ES-I3 (cell line): ENCODE data around the gene SMAD9.
"Not testable (repeated sequence)": the region's sequence is repeated elsewhere in the genome, so short reads cannot be mapped to it uniquely, and the experiment has no call there.

ENCODE experiments used
- H3K36me3 ChIP-seq: 2 replicates; pipeline ENCODE4 v1.6.1; 2013; ENCODE audit warnings: mild to moderate bottlenecking, low read length, control low read depth, moderate library complexity; ENCODE audit not compliant: insufficient read depth
- H3K4me1 ChIP-seq: 2 replicates; pipeline ENCODE4 v1.6.1; 2013; ENCODE audit warnings: mild to moderate bottlenecking, control low read depth, low read length; ENCODE audit not compliant: insufficient read depth
- H3K9ac ChIP-seq: 2 replicates; pipeline ENCODE4 v1.6.1; 2013; ENCODE audit warnings: low read depth, mild to moderate bottlenecking, low read length, moderate library complexity
- H3K9me3 ChIP-seq: 2 replicates; pipeline ENCODE4 v1.6.1; 2013; ENCODE audit warnings: mild to moderate bottlenecking, low read length, moderate library complexity; ENCODE audit not compliant: control insufficient read depth, insufficient read depth

Gene SMAD9

DNA sequence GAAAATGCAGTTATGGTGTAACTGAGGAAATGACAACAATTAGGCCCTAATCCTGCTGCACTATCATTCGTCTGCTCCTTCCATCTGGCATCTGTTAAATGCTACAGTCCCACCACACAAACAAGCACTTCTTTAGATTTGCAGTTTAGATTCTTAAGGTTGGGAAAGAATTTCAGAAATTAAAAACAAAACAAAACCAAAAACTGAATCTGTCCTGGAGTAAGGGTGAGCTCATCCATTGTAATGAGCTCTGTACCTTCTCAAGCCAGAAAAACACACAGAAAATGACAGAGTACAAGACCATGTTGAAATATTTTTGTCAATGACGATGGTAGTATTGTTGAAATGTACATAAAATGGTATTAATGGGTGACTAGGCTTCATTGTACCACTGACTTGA lies 28.3 kb downstream of the SMAD9 start:
- H3K4me1 ChIP-seq = no peaks in the 10 kb centered on the region

DNA sequence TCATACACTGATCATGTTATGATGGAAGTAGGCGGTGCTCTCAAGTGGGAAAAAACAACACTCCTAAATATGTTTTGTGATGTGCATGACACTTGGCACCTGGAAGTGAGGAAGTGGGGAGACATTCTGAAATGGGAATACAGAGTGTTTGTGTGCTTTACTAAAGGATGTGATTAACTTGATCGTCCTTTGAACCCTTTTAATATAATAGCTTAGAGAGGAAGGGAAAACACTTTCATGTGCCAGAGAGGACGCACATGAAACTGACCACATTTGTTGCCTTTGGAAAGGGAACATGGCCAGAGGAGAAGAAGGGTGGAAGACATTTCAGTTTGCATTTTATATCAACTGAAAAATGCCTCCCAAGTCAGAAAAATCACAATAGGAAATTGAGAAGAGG lies 31.4 kb downstream of the SMAD9 start:
- H3K4me1 ChIP-seq = no peaks in the 10 kb centered on the region
- H3K9me3 ChIP-seq = no peaks in the 10 kb centered on the region
- no peak overlapping the region for H3K9ac ChIP-seq
- no peaks in the 10 kb centered on the region for H3K36me3 ChIP-seq

More for the DNA sequence above, 28.3 kb downstream of the SMAD9 start:
- Histone ChIP-seq H3K9ac (no peak overlapping the region), H3K36me3 (no peaks in the 10 kb centered on the region), H3K9me3 (no peaks in the 10 kb centered on the region)

DNA sequence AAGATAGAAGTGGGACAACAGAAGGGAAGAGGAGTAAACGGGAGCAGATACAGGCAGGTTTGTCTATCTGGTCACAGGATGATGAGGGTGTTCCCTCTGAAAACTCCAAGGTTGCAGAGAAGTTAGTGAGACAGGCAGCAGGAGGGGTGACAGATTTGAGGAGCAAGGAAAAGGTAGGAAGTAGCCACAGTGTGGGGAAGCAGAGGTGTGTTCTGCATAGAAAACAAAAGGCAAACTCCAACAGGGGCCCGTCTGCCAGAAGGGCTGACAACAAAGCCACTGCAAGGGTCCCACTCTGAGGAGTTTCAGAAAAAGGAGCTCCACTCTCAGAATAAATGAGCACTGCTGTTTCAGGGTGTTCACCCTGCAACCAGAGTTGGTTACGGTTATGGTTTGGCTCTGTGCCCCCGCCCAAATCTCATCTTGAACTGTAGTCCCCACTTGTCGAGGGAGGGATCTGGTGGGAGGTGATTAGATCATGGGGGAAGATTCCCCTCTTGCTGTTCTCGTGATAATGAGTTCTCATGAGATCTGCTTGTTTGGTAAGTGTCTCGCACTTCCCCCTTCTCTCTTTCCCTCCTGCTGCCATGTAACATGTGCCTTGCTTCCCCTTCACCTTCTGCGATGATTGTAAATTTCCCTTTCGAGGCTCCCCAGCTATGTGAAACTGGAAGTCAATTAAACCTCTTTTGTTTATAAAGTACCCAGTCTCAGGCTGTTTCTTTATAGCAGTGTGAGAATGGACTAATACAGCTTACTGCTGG lies 32.1 kb downstream of the SMAD9 start:
- H3K9me3 ChIP-seq = no peaks in the 10 kb centered on the region
- H3K4me1 ChIP-seq = no peaks in the 10 kb centered on the region
- H3K9ac ChIP-seq = no peak overlapping the region
- H3K36me3 ChIP-seq = no peaks in the 10 kb centered on the region

DNA sequence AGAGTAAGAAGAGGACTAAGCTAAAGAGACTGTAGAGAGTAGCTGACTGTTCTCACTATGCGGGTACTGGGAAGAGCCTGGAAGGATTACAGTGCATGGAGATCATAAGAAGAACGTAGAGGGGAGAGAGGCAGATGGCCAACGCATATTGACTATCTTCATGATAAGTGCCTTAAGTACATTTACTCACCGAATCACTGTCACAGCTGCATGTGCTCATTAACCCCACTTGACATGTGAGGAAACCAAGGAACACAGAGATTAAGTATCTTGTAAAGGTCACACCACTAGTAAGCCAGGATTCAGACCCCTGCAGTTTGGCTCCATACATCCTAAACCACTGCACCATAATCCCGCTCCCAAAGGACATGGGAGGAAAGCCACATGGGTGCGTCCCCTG lies 34.1 kb downstream of the SMAD9 start:
- no peaks in the 10 kb centered on the region for H3K4me1 ChIP-seq
- H3K9ac ChIP-seq = no peak overlapping the region
- H3K9me3 ChIP-seq = no peaks in the 10 kb centered on the region
- no peaks in the 10 kb centered on the region for H3K36me3 ChIP-seq

DNA sequence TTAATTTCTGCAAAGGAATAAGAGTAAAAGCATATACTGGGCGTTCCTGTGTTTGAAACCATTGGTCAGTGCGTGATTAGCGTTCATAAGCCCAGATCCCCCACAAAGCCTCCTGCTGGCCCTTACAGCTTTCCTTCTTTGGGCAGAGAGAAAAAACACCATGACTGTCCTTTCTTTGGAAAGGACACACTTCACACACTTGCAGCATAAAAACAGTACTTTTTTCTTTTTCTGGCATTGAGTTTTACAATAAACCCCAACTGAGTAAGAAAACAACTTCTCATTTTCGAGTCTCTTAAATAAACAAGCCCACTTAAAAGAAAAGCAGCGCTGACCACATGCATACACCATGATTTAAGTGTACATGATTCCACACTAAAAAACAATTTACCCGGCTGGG lies 35.8 kb downstream of the SMAD9 start:
- Histone ChIP-seq H3K4me1 (no peaks in the 10 kb centered on the region), H3K9ac (no peak overlapping the region), H3K9me3 (no peaks in the 10 kb centered on the region), H3K36me3 (no peaks in the 10 kb centered on the region)

DNA sequence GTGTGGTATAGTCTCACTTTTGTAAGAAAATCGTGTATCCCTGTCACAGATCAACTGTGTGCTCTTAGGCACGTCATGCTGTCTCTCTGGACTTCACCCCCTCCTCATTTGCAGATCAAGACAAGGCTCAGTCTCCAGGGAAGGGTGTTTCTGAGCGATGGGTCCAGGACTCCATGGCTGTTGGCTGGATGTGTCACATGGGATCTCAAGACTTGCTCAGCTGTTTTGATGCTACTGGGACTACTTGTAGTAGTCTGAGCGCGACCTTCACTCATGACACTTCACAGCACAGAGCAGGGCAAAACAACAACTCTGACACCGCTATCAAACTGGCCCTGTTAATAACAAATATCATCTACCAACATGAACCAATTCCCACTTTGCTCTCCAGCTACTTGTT lies 36.2 kb downstream of the SMAD9 start:
- no peaks in the 10 kb centered on the region for H3K4me1 ChIP-seq

DNA sequence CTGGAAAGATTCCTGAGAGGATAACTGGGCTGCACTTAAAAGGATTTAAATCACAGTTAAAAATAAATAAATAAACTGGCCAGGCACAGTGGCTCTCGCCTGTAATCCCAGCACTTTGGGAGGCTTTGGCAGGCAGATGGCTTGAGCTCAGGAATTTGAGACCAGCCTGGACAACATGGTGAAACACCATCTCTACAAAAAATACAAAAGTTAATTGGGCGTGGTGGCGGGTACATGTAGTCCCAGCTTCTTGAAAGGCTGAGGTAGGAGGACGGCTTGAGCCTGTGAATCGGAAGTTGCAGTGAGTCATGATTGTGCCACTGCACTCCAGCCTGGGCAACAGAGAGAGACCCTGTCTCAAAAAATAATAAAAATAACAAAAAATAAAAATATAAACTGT lies 36.6 kb downstream of the SMAD9 start:
- not testable (repeated sequence) for H3K9ac ChIP-seq, H3K4me1 ChIP-seq, H3K9me3 ChIP-seq, H3K36me3 ChIP-seq

More for the DNA sequence above, 36.2 kb downstream of the SMAD9 start:
- no peak overlapping the region for H3K9ac ChIP-seq
- no peaks in the 10 kb centered on the region for H3K36me3 ChIP-seq
- H3K9me3 ChIP-seq = no peaks in the 10 kb centered on the region

DNA sequence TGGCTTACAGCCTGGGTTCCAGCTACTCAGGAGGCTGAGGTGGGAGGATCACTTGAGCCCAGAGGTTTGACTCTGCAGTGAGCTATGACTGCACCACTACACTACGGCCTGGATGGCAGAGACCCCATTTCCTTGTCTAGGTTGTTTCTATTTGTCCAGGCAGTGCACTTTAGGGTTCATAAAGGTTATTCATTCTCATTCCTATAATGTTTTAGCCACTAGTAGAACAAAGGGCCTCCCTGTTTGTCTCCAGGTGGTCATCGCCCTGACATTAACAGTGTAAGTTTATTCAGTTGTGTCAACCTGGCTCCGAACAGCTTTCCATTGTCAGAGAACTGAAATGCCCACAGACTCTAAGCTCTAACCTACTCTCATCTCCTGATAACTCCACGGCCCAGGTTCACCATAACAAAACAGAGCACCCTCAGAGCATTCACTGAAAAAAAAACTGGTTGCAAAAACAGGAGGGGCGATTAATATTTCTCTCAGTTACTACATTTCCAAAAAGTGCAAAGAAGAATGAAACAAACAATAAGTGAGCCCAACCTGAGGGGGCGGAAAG lies 37.1 kb downstream of the SMAD9 start:
- no peak overlapping the region for H3K9ac ChIP-seq
- H3K4me1 ChIP-seq = no peaks in the 10 kb centered on the region
- no peaks in the 10 kb centered on the region for H3K9me3 ChIP-seq
- H3K36me3 ChIP-seq = no peaks in the 10 kb centered on the region

DNA sequence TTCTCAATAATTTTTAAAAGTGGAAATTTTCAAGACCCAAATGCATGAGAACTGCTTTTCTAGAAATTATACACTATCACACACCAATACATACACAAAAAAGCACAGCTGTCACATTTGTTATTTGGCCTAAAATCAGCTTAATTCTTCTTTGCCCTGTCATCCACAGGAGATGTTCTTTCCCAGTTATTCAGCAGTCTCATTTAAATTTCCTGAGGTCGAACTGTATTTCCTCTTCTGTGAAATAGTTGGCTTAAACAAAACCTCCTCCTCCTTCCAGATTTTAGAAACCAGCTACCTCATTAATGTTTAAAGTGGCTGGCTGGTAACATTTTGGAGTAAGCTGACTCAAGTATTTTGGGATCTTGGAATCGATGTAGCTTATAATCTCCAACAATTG lies 39.1 kb downstream of the SMAD9 start:
- H3K9ac ChIP-seq = no peak overlapping the region
- H3K36me3 ChIP-seq = no peaks in the 10 kb centered on the region
- H3K4me1 ChIP-seq = no peaks in the 10 kb centered on the region
- H3K9me3 ChIP-seq = no peaks in the 10 kb centered on the region

DNA sequence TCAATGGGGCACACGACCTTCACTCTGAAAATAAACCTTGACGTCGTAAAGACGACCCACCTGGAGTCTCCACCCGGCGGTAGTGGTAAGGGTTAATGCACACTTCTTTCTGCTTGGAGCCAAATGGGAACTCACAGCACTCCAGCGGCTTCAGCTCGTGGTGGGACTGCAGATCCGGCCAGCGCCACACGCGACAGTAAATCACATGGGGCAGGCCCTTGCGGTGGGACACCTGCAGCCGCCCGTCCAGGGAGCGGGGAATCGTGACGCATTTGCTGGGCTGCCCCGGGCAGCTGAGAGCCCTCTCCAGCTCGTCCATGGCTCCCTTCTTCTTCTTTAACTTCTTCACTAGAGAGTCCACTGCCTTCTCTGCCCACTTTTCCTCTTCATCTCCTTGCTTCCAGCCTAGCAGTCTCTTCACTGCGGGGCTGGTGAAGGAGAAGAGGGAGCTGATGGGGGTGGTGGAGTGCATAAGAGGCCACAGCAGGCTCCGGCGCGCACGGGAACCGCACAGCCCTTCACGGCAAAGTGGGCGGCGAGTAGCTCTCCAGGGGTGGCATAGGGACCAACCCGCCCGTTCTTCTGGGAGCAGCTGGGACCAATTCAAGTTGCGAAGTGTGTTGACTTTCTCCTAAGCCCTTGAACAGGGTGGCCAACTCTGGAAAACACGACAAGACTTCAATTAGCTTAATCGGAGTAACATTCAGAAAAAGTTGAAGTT lies 40.7 kb downstream of the SMAD9 start:
- no peaks in the 10 kb centered on the region for H3K36me3 ChIP-seq
- H3K9ac ChIP-seq = no peak overlapping the region
- H3K4me1 ChIP-seq = no peaks in the 10 kb centered on the region
- no peaks in the 10 kb centered on the region for H3K9me3 ChIP-seq

DNA sequence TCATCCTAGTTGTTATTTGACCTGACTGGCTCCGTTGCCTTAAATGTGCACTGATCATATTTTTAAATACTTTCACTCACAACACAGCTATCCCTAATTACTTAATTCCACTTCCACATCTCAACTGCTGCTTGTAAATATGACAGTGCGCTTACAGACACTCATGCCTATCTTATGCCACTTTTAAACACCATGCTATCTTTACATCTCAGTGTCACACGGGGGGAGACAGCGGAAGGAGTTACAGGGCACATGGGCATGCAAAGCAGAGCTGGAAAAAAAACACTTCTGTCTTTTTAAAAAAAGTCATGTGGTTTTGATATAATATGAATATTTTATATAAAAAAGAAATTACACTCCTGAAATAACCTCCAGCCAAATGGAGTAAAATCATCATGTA lies 44.1 kb downstream of the SMAD9 start:
- Histone ChIP-seq H3K4me1 (no peaks in the 10 kb centered on the region), H3K9ac (no peak overlapping the region), H3K36me3 (no peaks in the 10 kb centered on the region), H3K9me3 (no peaks in the 10 kb centered on the region)

DNA sequence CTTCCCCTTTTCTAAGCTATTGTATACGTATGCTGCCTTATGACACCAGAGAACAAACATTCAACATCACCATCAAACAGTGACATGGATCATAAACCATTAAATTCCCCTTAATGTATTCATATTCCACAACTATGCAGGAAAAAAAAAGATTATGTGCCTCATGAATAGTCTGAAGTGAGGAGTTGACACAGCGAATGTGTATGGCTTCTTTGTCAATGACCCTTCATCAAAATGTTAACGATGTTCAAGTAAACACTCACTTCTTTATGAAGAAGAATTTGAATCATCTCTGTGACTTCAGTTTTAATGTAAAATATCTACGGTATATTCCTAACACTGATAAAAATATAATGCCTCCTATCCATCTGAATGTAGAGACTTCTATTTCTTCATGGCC lies 44.6 kb downstream of the SMAD9 start:
- Histone ChIP-seq H3K9ac (no peak overlapping the region), H3K9me3 (no peaks in the 10 kb centered on the region), H3K4me1 (no peaks in the 10 kb centered on the region), H3K36me3 (no peaks in the 10 kb centered on the region)

DNA sequence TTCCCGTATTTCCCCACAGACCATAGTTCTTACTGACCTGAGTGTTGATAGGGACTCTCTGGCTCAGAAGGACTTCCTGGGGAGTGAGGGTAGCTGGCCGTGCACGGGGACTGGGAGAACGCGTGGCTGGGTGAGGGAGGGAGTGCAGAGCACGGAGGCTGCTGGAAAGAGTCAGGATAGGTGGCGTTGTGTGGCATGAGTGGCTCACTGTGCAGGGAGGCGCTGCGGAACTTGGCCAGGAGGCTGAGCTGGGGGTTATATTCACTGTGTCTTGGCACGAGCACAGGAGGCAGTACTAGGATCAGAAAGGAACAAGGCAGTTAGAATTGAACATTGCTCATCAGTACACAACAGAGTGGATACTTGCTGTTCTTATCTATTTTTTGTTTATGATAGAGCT lies 47.4 kb downstream of the SMAD9 start:
- Histone ChIP-seq H3K9me3 (no peaks in the 10 kb centered on the region), H3K36me3 (no peaks in the 10 kb centered on the region), H3K4me1 (no peaks in the 10 kb centered on the region), H3K9ac (no peak overlapping the region)

DNA sequence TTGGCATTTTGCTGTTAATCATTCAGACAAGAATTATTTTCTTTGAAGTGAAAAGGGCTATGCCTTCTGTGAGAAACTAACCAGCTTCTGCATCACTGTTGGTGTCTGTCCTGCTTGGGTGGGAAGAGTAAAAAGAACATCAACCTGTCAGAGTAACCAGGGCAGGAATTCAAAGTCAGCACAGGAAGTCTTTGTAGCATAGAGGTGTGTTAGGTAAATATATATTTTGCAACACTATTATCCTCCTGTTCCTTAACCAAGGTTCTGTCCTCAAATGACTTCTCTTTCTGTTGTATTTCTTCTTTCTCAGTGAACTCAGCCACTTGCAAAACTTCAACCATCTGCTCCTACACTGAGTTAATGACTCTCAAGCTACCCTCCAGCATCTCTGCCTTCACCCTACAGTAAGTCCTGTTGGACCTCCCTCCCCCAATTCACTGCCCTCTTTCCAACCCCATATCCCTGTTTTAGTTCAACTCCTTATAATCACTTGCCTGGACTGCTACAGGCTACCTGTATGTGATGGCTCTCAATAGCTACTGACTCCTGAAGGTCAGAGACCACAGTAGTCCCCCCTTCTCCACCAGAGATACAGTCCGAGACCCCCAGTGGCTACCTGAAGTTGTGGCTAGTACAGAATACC lies 49.9 kb downstream of the SMAD9 start:
- H3K36me3 ChIP-seq = no peaks in the 10 kb centered on the region
- no peak overlapping the region for H3K9ac ChIP-seq
- H3K4me1 ChIP-seq = peaks cover 3% of the 10 kb centered on the region; the same call in 1 of the 2 replicates
- H3K9me3 ChIP-seq = no peaks in the 10 kb centered on the region

DNA sequence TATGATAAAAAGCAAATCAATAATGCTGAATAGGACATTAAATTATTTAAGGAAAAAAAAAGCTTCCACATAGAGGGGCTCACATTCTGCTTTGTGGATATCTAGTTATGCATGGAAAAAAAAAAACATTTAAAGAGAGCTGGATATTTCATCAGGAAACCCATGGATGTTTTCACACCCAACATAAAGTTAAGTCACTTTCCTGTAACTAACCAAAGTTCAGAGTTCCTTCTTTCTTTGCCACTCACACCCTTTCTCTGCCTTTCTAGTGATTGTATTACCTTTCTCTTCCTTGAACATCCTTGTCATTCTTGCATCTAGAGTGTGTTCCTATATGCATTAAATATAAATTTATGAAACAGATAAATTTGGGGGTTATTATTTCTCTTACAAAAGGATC lies 53.8 kb downstream of the SMAD9 start:
- H3K9ac ChIP-seq = no peak overlapping the region
- H3K4me1 ChIP-seq = peaks cover 6% of the 10 kb centered on the region
- H3K36me3 ChIP-seq = no peaks in the 10 kb centered on the region
- H3K9me3 ChIP-seq = no peaks in the 10 kb centered on the region
